KBM-7 (cell line): ENCODE data around the gene TRIM50.
"Not testable (repeated sequence)": the region's sequence is repeated elsewhere in the genome, so short reads cannot be mapped to it uniquely, and the experiment has no call there.

Experiments
- DNase-seq: peaks from one replicate; pipeline ENCODE4 v3.0.0-alpha.2; 2015
- in situ Hi-C: fragments of 300-500 bp; cut with MboI; formaldehyde crosslinking; loops from 2 replicates; pipeline ENCODE4 v1.14.3; 2020; ENCODE audit warnings: low sequenced_read_pairs, low pct_unique_long_range_greater_than_20kb, mixed read lengths

The TRIM50 gene

GRCh38 chr7:73320009-73320408 lies 7.9 kb downstream of the TRIM50 start:
- in situ Hi-C loops, DNase-seq: not testable (repeated sequence)

- DNase-seq, in situ Hi-C loops: not testable (repeated sequence)
These were observed 8.3 kb downstream of the TRIM50 start for GRCh38 chr7:73319541-73319940.

- in situ Hi-C loops, DNase-seq: not testable (repeated sequence)
These were observed 9.2 kb downstream of the TRIM50 start for GRCh38 chr7:73318656-73319204.

GRCh38 chr7:73316521-73316920 lies 11.4 kb downstream of the TRIM50 start:
- in situ Hi-C loops = no loop called here
- DNase-seq = no peak

- DNase-seq = no peak
- in situ Hi-C loops = no loop called here
These were observed 13.6 kb downstream of the TRIM50 start for GRCh38 chr7:73314271-73314670.

GRCh38 chr7:73313521-73313906 lies 14.4 kb downstream of the TRIM50 start:
- no peak for DNase-seq
- in situ Hi-C loops = no loop called here

GRCh38 chr7:73312831-73313520 lies 14.9 kb downstream of the TRIM50 start:
- in situ Hi-C loops = no loop called here
- no peak for DNase-seq

GRCh38 chr7:73311421-73311820 lies 16.5 kb downstream of the TRIM50 start:
- DNase-seq, in situ Hi-C loops: not testable (repeated sequence)

GRCh38 chr7:73308665-73309214 lies 19.1 kb downstream of the TRIM50 start, which contains the start of gene NSUN5:
Gene NSUN5 (minus strand): TSS chr7:73308826. CDS start chr7:73308790, 36 bp downstream.
- DNase-seq = peak; percentile 79
- in situ Hi-C loops = no loop called here

- in situ Hi-C loops = no loop called here
- no peak for DNase-seq
These were observed 19.7 kb downstream of the TRIM50 start for GRCh38 chr7:73308074-73308664.

GRCh38 chr7:73307436-73307835 lies 20.4 kb downstream of the TRIM50 start:
- DNase-seq = no peak
- in situ Hi-C loops = no loop called here

- in situ Hi-C loops = not testable (repeated sequence)
- DNase-seq = peak; percentile 40
These were observed 23.1 kb downstream of the TRIM50 start for GRCh38 chr7:73304612-73305387.

- no peak for DNase-seq
- in situ Hi-C loops = no loop called here
These were observed 23.8 kb downstream of the TRIM50 start for GRCh38 chr7:73304071-73304470.

GRCh38 chr7:73303546-73303945 lies 24.3 kb downstream of the TRIM50 start:
- in situ Hi-C loops = no loop called here
- DNase-seq = no peak

- in situ Hi-C loops = not testable (repeated sequence)
These were observed 25.0 kb downstream of the TRIM50 start for GRCh38 chr7:73302846-73303245.

GRCh38 chr7:73301108-73301507 lies 26.8 kb downstream of the TRIM50 start:
- in situ Hi-C loops = not testable (repeated sequence)

More at GRCh38 chr7:73302846-73303245, 25.0 kb downstream of the TRIM50 start:
- DNase-seq = not testable (repeated sequence)

GRCh38 chr7:73299812-73300211 lies 28.1 kb downstream of the TRIM50 start:
- DNase-seq, in situ Hi-C loops: not testable (repeated sequence)

More at GRCh38 chr7:73301108-73301507, 26.8 kb downstream of the TRIM50 start:
- not testable (repeated sequence) for DNase-seq

GRCh38 chr7:73297706-73298105 lies 30.2 kb downstream of the TRIM50 start:
- in situ Hi-C loops, DNase-seq: not testable (repeated sequence)

- in situ Hi-C loops, DNase-seq: not testable (repeated sequence)
These were observed 30.6 kb downstream of the TRIM50 start for GRCh38 chr7:73297235-73297634.
